ENCODE data around the gene EVI5.

The EVI5 gene

GRCh38 chr1:92784639-92785500 is at the start of gene EVI5:
TSS of gene EVI5 (minus strand) at chr1:92785108. CDS start at chr1:92736546, 48,562 bp downstream.
- no peaks in the 10 kb centered on the region for H3K9me3 ChIP-seq (ENCODE audit: control insufficient read depth, insufficient read depth, low read length)
- H3K9ac ChIP-seq (ENCODE audit: low read depth, low read length), result peak within 1 kb of the TSS; percentile 98
- H3K36me3 ChIP-seq (ENCODE audit: insufficient read depth, low read length), result no peaks in the 10 kb centered on the region
- peaks cover 4% of the 10 kb centered on the region; the same call in 1 of the 2 replicates for H3K4me1 ChIP-seq (ENCODE audit: insufficient read depth, low read length)

GRCh38 chr1:92834617-92835016 is 49.7 kb upstream of the EVI5 start:
- Histone ChIP-seq H3K9me3 (ENCODE audit: control insufficient read depth, insufficient read depth, low read length) (no peaks in the 10 kb centered on the region), H3K9ac (ENCODE audit: low read depth, low read length) (0 out of 2 replicates have a peak overlapping the region, but pooled peaks have one; percentile 23), H3K4me1 (ENCODE audit: insufficient read depth, low read length) (peaks cover 12% of the 10 kb centered on the region), H3K36me3 (ENCODE audit: insufficient read depth, low read length) (peaks cover 40% of the 10 kb centered on the region)

GRCh38 chr1:92833840-92834239 is 48.9 kb upstream of the EVI5 start:
- H3K4me1 ChIP-seq (ENCODE audit: insufficient read depth, low read length), result peaks cover 12% of the 10 kb centered on the region
- peaks cover 35% of the 10 kb centered on the region for H3K36me3 ChIP-seq (ENCODE audit: insufficient read depth, low read length)
- H3K9ac ChIP-seq (ENCODE audit: low read depth, low read length), result peak overlapping the region; percentile 91
- H3K9me3 ChIP-seq (ENCODE audit: control insufficient read depth, insufficient read depth, low read length), result no peaks in the 10 kb centered on the region

- H3K36me3 ChIP-seq (ENCODE audit: insufficient read depth, low read length), result peaks cover 28% of the 10 kb centered on the region
- H3K9me3 ChIP-seq (ENCODE audit: control insufficient read depth, insufficient read depth, low read length), result no peaks in the 10 kb centered on the region
- H3K4me1 ChIP-seq (ENCODE audit: insufficient read depth, low read length), result peaks cover 12% of the 10 kb centered on the region
- H3K9ac ChIP-seq (ENCODE audit: low read depth, low read length), result peak overlapping the region; percentile 91
Observed at GRCh38 chr1:92832537-92833114, 47.7 kb upstream of the EVI5 start.

GRCh38 chr1:92831762-92832536 is 47.0 kb upstream of the EVI5 start, which contains the start of gene RPL5:
TSS of gene RPL5 (plus strand) at chr1:92832040. CDS start at chr1:92832115, 75 bp downstream.
- Histone ChIP-seq H3K9me3 (ENCODE audit: control insufficient read depth, insufficient read depth, low read length) (no peaks in the 10 kb centered on the region), H3K36me3 (ENCODE audit: insufficient read depth, low read length) (peaks cover 21% of the 10 kb centered on the region), H3K4me1 (ENCODE audit: insufficient read depth, low read length) (peaks cover 12% of the 10 kb centered on the region), H3K9ac (ENCODE audit: low read depth, low read length) (peak within 1 kb of the TSS; percentile 91)

- Histone ChIP-seq H3K9me3 (ENCODE audit: control insufficient read depth, insufficient read depth, low read length) (no peaks in the 10 kb centered on the region), H3K9ac (ENCODE audit: low read depth, low read length) (no peak overlapping the region; the same call in 1 of the 2 replicates), H3K4me1 (ENCODE audit: insufficient read depth, low read length) (peaks cover 12% of the 10 kb centered on the region), H3K36me3 (ENCODE audit: insufficient read depth, low read length) (peaks cover 18% of the 10 kb centered on the region)
Observed at GRCh38 chr1:92831368-92831761, 46.5 kb upstream of the EVI5 start.

- Histone ChIP-seq H3K9ac (ENCODE audit: low read depth, low read length) (no peak overlapping the region), H3K9me3 (ENCODE audit: control insufficient read depth, insufficient read depth, low read length) (no peaks in the 10 kb centered on the region)
Observed at GRCh38 chr1:92826792-92827191, 41.9 kb upstream of the EVI5 start.

GRCh38 chr1:92822879-92823278 is 38.0 kb upstream of the EVI5 start:
- Histone ChIP-seq H3K9me3 (ENCODE audit: control insufficient read depth, insufficient read depth, low read length) (no peaks in the 10 kb centered on the region), H3K4me1 (ENCODE audit: insufficient read depth, low read length) (no peaks in the 10 kb centered on the region; the same call in 1 of the 2 replicates), H3K9ac (ENCODE audit: low read depth, low read length) (no peak overlapping the region), H3K36me3 (ENCODE audit: insufficient read depth, low read length) (no peaks in the 10 kb centered on the region)

More at GRCh38 chr1:92826792-92827191, 41.9 kb upstream of the EVI5 start:
- Histone ChIP-seq H3K36me3 (ENCODE audit: insufficient read depth, low read length) (no peaks in the 10 kb centered on the region), H3K4me1 (ENCODE audit: insufficient read depth, low read length) (no peaks in the 10 kb centered on the region)

GRCh38 chr1:92820551-92820950 is 35.6 kb upstream of the EVI5 start:
- Histone ChIP-seq H3K36me3 (ENCODE audit: insufficient read depth, low read length) (no peaks in the 10 kb centered on the region), H3K4me1 (ENCODE audit: insufficient read depth, low read length) (no peaks in the 10 kb centered on the region; the same call in 1 of the 2 replicates), H3K9ac (ENCODE audit: low read depth, low read length) (no peak overlapping the region), H3K9me3 (ENCODE audit: control insufficient read depth, insufficient read depth, low read length) (no peaks in the 10 kb centered on the region)

- no peak overlapping the region for H3K9ac ChIP-seq (ENCODE audit: low read depth, low read length)
- no peaks in the 10 kb centered on the region; the same call in 1 of the 2 replicates for H3K4me1 ChIP-seq (ENCODE audit: insufficient read depth, low read length)
- H3K9me3 ChIP-seq (ENCODE audit: control insufficient read depth, insufficient read depth, low read length), result no peaks in the 10 kb centered on the region
- no peaks in the 10 kb centered on the region for H3K36me3 ChIP-seq (ENCODE audit: insufficient read depth, low read length)
Observed at GRCh38 chr1:92820024-92820423, 35.1 kb upstream of the EVI5 start.

- no peaks in the 10 kb centered on the region for H3K9me3 ChIP-seq (ENCODE audit: control insufficient read depth, insufficient read depth, low read length)
- no peak overlapping the region for H3K9ac ChIP-seq (ENCODE audit: low read depth, low read length)
- no peaks in the 10 kb centered on the region; the same call in 1 of the 2 replicates for H3K4me1 ChIP-seq (ENCODE audit: insufficient read depth, low read length)
- H3K36me3 ChIP-seq (ENCODE audit: insufficient read depth, low read length), result no peaks in the 10 kb centered on the region
Observed at GRCh38 chr1:92817986-92818764, 33.3 kb upstream of the EVI5 start.

- no peaks in the 10 kb centered on the region for H3K36me3 ChIP-seq (ENCODE audit: insufficient read depth, low read length)
- no peak overlapping the region for H3K9ac ChIP-seq (ENCODE audit: low read depth, low read length)
- H3K9me3 ChIP-seq (ENCODE audit: control insufficient read depth, insufficient read depth, low read length), result no peaks in the 10 kb centered on the region
- H3K4me1 ChIP-seq (ENCODE audit: insufficient read depth, low read length), result no peaks in the 10 kb centered on the region; the same call in 1 of the 2 replicates
Observed at GRCh38 chr1:92817137-92817697, 32.3 kb upstream of the EVI5 start.

GRCh38 chr1:92816732-92817131 is 31.8 kb upstream of the EVI5 start:
- Histone ChIP-seq H3K4me1 (ENCODE audit: insufficient read depth, low read length) (no peaks in the 10 kb centered on the region; the same call in 1 of the 2 replicates), H3K36me3 (ENCODE audit: insufficient read depth, low read length) (no peaks in the 10 kb centered on the region), H3K9ac (ENCODE audit: low read depth, low read length) (no peak overlapping the region), H3K9me3 (ENCODE audit: control insufficient read depth, insufficient read depth, low read length) (no peaks in the 10 kb centered on the region)
